Liver (tissue), 9 donors: ENCODE results near the gene TMUB1. TPM values are rescaled to one million over a fixed set of nuclear protein-coding genes. Genes with fewer than 3 reads are reported as not detected.

Source experiments
- DNase-seq: peaks from one replicate; pipeline ENCODE4 v3.0.0-alpha.2; 2017; ENCODE audit warnings: low spot score
- H3K27ac ChIP-seq, 2 donors: one replicate each; pipeline ENCODE4 v1.7.0; 2013; ENCODE audit warnings: inconsistent platforms in 2 of 2, low read length in 2 of 2, control low read depth in 1 of 2, low read depth in 1 of 2, mild to moderate bottlenecking in 1 of 2
- H3K27me3 ChIP-seq, 4 donors: one replicate each; pipeline versions ENCODE4 v1.6.1 to v1.7.0; 2013; ENCODE audit warnings: low read length in 3 of 4, inconsistent platforms in 1 of 4, mild to moderate bottlenecking in 1 of 4, moderate library complexity in 1 of 4; ENCODE audit not compliant: control insufficient read depth in 4 of 4, insufficient read depth in 4 of 4
- H3K36me3 ChIP-seq, 4 donors: one replicate each; pipeline versions ENCODE4 v1.6.1 to v1.7.0; 2013; ENCODE audit warnings: low read length in 3 of 4, mild to moderate bottlenecking in 3 of 4, low read depth in 1 of 4, moderate library complexity in 1 of 4; ENCODE audit not compliant: control insufficient read depth in 4 of 4, insufficient read depth in 3 of 4
- H3K4me1 ChIP-seq, 4 donors: one replicate each; pipeline versions ENCODE4 v1.6.1 to v1.7.0; 2013; ENCODE audit warnings: low read length in 3 of 4, mild to moderate bottlenecking in 3 of 4, moderate library complexity in 1 of 4; ENCODE audit not compliant: control insufficient read depth in 4 of 4, insufficient read depth in 4 of 4
- H3K4me3 ChIP-seq, 3 donors: one replicate each; pipeline versions ENCODE4 v1.6.1 to v1.7.0; 2013; ENCODE audit warnings: low read length in 3 of 3, control low read depth in 1 of 3, low read depth in 1 of 3, mild to moderate bottlenecking in 1 of 3
- H3K9ac ChIP-seq, 2 donors: one replicate each; pipeline ENCODE4 v1.7.0; 2013; ENCODE audit warnings: low read length in 2 of 2, mild to moderate bottlenecking in 2 of 2, moderate library complexity in 2 of 2, control low read depth in 1 of 2, low read depth in 1 of 2
- H3K9me3 ChIP-seq, 4 donors: one replicate each; pipeline versions ENCODE4 v1.6.1 to v1.7.0; 2013; ENCODE audit warnings: low read length in 3 of 4; ENCODE audit not compliant: control insufficient read depth in 4 of 4
- FOXA2 ChIP-seq: IDR thresholded peaks from 2 replicates; pipeline ENCODE4 v1.6.1; 2016; ENCODE audit warnings: antibody characterized with exemption
- GABPA ChIP-seq, 2 donors: IDR thresholded peaks in 1 of 2; conservative IDR thresholded peaks in 1 of 2; 2 replicates each; pipeline ENCODE4 v1.6.1; 2016; ENCODE audit warnings: antibody characterized with exemption in 2 of 2, mild to moderate bottlenecking in 1 of 2, moderate library complexity in 1 of 2
- HNF4A ChIP-seq, 2 donors: conservative IDR thresholded peaks; 2 replicates each; pipeline ENCODE4 v1.6.1; 2016; ENCODE audit warnings: antibody characterized with exemption in 2 of 2, mild to moderate bottlenecking in 2 of 2
- HNF4G ChIP-seq: IDR thresholded peaks from 2 replicates; pipeline ENCODE4 v1.6.1; 2016; ENCODE audit warnings: antibody characterized with exemption
- JUND ChIP-seq, 2 donors: IDR thresholded peaks; 2 replicates each; pipeline ENCODE4 v1.6.1; 2016; ENCODE audit warnings: antibody characterized with exemption in 2 of 2
- RXRA ChIP-seq, 2 donors: IDR thresholded peaks; 2 replicates each; pipeline ENCODE4 v1.6.1; 2017 to 2018; ENCODE audit warnings: antibody characterized with exemption in 2 of 2, mild to moderate bottlenecking in 1 of 2
- SP1 ChIP-seq: IDR thresholded peaks from 2 replicates; pipeline ENCODE4 v1.6.1; 2018; ENCODE audit warnings: antibody characterized with exemption, mild to moderate bottlenecking
- TAF1 ChIP-seq: conservative IDR thresholded peaks from 2 replicates; pipeline ENCODE4 v1.6.1; 2016; ENCODE audit warnings: antibody characterized with exemption, mild to moderate bottlenecking
- YY1 ChIP-seq: IDR thresholded peaks from 2 replicates; pipeline ENCODE4 v1.6.1; 2016; ENCODE audit warnings: antibody characterized with exemption, mild to moderate bottlenecking
- WGBS: extraction: QIAGEN DNeasy Blood & Tissue Kit; methylation state at CpG from one replicate; pipeline ENCODE4 v1.1.7; 2013; 5-methylcytosine and 5-hydroxymethylcytosine counted together
- polyA plus RNA-seq, 2 donors: library from polyadenylated mRNA; stranded (reverse) in 1 of 2; unstranded in 1 of 2; fragments of 200-250 nt in 1 of 2; fragments of >200 nt in 1 of 2; fragmentation: Nextera tagmentation in 1 of 2; extraction: Ambion mirVana in 1 of 2; gene quantifications; one replicate each; pipeline versions ENCODE4 v1.2.1 to v1.2.3, GENCODE V29; 2013 to 2015
- total RNA-seq, 2 donors: library from RNA; depleted of rRNA; stranded (reverse); fragments of >200 nt; gene quantifications; one replicate each; pipeline ENCODE4 v1.2.3, GENCODE V29; 2014
- TF ChIP-seq, protein P1 (sequence below): IDR thresholded peaks from 2 replicates; pipeline ENCODE4 v1.6.1; 2016; ENCODE audit warnings: antibody characterized with exemption
- TF ChIP-seq, protein P2 (sequence below): fragments of 150-350 bp; IDR thresholded peaks from 2 replicates; pipeline ENCODE4 v1.5.1; 2017; ENCODE audit warnings: improper control_type of control experiment, low read depth, low read length; ENCODE audit not compliant: missing input control
- TF ChIP-seq, protein P3 (sequence below): IDR thresholded peaks from 2 replicates; pipeline ENCODE4 v1.6.1; 2016; ENCODE audit warnings: antibody characterized with exemption
- TF ChIP-seq, protein P4 (sequence below): IDR thresholded peaks from 2 replicates; pipeline ENCODE4 v1.6.1; 2016; ENCODE audit warnings: antibody characterized with exemption
- TF ChIP-seq, protein P5 (sequence below): IDR thresholded peaks from 2 replicates; pipeline ENCODE4 v1.6.1; 2016; ENCODE audit warnings: antibody characterized with exemption, mild to moderate bottlenecking
- donor health status: healthy.
- donor health status: healthy.
- donor health status: healthy.
- donor health status: healthy.
- donor health status: healthy.

The TMUB1 gene
- total and polyA plus RNA-seq, 4 donors = 15.1 to 51.7 (median 30.5) TPM

DNA sequence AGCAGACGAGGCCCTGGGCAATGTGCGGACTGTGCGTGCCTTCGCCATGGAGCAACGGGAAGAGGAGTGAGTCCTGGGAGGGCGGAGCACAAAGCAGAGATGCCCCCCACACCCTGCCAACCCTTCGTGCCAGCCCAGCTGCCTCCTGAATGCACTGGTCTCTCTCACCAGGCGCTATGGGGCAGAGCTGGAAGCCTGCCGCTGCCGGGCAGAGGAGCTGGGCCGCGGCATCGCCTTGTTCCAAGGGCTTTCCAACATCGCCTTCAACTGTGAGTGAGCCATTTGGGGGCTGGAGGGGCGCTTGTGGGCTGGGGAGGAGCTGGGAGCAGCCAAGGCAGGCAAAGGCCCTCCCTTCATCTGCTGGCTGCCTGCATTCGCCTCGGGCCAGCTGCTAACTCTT lies 47.4 kb downstream of the TMUB1 start (continued):
- TF ChIP-seq, protein P1, sequence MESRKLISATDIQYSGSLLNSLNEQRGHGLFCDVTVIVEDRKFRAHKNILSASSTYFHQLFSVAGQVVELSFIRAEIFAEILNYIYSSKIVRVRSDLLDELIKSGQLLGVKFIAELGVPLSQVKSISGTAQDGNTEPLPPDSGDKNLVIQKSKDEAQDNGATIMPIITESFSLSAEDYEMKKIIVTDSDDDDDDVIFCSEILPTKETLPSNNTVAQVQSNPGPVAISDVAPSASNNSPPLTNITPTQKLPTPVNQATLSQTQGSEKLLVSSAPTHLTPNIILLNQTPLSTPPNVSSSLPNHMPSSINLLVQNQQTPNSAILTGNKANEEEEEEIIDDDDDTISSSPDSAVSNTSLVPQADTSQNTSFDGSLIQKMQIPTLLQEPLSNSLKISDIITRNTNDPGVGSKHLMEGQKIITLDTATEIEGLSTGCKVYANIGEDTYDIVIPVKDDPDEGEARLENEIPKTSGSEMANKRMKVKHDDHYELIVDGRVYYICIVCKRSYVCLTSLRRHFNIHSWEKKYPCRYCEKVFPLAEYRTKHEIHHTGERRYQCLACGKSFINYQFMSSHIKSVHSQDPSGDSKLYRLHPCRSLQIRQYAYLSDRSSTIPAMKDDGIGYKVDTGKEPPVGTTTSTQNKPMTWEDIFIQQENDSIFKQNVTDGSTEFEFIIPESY = no peak
- TF ChIP-seq SP1 (no peak), RXRA (IDR thresholded peaks at IDR 0.05) (no peak), FOXA2 (no peak), HNF4G (no peak), TAF1 (no peak), JUND (IDR thresholded peaks at IDR 0.05) (no peak)
- TF ChIP-seq, protein P2, sequence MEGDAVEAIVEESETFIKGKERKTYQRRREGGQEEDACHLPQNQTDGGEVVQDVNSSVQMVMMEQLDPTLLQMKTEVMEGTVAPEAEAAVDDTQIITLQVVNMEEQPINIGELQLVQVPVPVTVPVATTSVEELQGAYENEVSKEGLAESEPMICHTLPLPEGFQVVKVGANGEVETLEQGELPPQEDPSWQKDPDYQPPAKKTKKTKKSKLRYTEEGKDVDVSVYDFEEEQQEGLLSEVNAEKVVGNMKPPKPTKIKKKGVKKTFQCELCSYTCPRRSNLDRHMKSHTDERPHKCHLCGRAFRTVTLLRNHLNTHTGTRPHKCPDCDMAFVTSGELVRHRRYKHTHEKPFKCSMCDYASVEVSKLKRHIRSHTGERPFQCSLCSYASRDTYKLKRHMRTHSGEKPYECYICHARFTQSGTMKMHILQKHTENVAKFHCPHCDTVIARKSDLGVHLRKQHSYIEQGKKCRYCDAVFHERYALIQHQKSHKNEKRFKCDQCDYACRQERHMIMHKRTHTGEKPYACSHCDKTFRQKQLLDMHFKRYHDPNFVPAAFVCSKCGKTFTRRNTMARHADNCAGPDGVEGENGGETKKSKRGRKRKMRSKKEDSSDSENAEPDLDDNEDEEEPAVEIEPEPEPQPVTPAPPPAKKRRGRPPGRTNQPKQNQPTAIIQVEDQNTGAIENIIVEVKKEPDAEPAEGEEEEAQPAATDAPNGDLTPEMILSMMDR = no peak
- TF ChIP-seq, protein P3, sequence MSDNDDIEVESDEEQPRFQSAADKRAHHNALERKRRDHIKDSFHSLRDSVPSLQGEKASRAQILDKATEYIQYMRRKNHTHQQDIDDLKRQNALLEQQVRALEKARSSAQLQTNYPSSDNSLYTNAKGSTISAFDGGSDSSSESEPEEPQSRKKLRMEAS = no peak
- TF ChIP-seq, protein P4, sequence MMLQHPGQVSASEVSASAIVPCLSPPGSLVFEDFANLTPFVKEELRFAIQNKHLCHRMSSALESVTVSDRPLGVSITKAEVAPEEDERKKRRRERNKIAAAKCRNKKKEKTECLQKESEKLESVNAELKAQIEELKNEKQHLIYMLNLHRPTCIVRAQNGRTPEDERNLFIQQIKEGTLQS = no peak

DNA sequence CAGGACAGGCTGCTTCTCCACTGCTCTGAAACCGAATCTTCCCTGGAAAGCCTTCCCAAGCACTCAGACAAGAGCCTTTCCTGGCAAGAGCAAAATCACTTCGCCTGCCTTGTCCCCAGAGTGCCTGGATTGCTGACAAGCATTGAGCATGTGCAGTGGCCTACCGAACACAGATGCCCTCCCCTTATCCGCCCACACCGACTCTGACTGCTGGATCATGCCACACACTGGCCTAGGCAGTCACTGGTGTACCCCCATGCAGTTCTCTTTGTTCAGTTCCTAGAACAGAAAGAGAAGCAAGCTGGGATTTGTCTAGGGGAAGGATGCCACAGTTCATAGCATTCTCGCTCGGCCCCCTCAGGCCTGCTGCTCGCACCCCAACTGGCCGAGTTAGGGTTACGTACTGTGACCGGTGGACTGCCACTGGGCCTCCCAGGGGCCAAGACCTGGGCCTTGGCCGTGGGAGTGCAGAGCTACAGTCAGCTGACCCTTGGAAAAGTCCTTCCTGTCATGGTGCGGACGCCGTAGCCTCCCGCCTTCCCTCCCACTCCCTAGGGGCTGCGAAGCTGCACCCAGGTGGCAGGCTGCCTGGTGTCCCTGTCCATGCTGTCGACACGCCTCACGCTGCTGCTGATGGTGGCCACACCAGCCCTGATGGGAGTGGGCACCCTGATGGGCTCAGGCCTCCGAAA lies 48.1 kb downstream of the TMUB1 start:
- H3K4me3 ChIP-seq = no peak overlapping the region
- 94% methylated on average over 21 of the region's 21 CpGs for WGBS
- DNase-seq = no peak
- H3K27me3 ChIP-seq = no peaks in the 10 kb centered on the region
- TF ChIP-seq GABPA (IDR thresholded peaks at IDR 0.05 in 1 of 2, conservative IDR thresholded peaks at IDR 0.05 in 1 of 2) (no peak), HNF4A (conservative IDR thresholded peaks at IDR 0.05) (no peak), SP1 (no peak)
- TF ChIP-seq, protein P4 = no peak
- H3K9me3 ChIP-seq = no peaks in the 10 kb centered on the region
- H3K27ac ChIP-seq = no peak overlapping the region
- H3K36me3 ChIP-seq = peaks cover 0 to 22% (median 5%) of the 10 kb centered on the region in 4 donors
- no peak overlapping the region for H3K9ac ChIP-seq
- H3K4me1 ChIP-seq = peaks cover 0 to 5% (median 0%) of the 10 kb centered on the region in 4 donors

DNA sequence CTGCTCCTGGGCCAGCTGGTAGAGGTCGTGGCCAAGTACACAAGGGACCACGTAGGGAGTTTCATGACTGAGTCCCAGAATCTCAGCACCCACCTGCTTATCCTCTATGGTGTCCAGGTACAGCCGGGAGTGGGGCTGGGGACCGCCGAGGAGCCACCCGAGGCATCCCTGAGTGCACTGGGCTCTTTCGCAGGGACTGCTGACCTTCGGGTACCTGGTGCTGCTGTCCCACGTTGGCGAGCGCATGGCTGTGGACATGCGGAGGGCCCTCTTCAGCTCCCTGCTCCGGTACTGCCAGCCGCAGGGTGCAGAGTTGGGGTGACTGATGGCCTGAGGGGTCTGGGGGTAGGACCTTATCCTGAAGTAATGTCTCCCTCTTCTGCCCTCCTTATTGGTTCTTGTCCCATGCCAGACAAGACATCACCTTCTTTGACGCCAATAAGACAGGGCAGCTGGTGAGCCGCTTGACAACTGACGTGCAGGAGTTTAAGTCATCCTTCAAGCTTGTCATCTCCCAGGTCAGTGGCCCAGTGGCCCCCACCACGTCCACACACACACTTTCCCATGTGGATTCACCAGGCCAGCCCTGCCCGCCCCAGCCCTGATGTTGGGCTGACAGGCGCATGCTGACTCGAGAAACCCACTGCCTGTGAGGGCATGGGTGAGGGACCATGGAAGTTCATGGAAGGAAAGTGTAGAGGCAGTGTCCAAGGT lies 48.8 kb downstream of the TMUB1 start:
- no peak overlapping the region for H3K27ac ChIP-seq
- H3K9me3 ChIP-seq = no peaks in the 10 kb centered on the region
- no peak for DNase-seq
- H3K36me3 ChIP-seq = peaks cover 0 to 22% (median 5%) of the 10 kb centered on the region in 4 donors
- H3K9ac ChIP-seq = no peak overlapping the region
- WGBS = 94% methylated on average over 21 of the region's 21 CpGs
- peaks cover 0 to 5% (median 0%) of the 10 kb centered on the region in 4 donors for H3K4me1 ChIP-seq
- H3K4me3 ChIP-seq = no peak overlapping the region
- no peaks in the 10 kb centered on the region for H3K27me3 ChIP-seq
- TF ChIP-seq JUND (IDR thresholded peaks at IDR 0.05) (no peak), YY1 (no peak), GABPA (IDR thresholded peaks at IDR 0.05 in 1 of 2, conservative IDR thresholded peaks at IDR 0.05 in 1 of 2) (no peak)
- TF ChIP-seq, protein P5, sequence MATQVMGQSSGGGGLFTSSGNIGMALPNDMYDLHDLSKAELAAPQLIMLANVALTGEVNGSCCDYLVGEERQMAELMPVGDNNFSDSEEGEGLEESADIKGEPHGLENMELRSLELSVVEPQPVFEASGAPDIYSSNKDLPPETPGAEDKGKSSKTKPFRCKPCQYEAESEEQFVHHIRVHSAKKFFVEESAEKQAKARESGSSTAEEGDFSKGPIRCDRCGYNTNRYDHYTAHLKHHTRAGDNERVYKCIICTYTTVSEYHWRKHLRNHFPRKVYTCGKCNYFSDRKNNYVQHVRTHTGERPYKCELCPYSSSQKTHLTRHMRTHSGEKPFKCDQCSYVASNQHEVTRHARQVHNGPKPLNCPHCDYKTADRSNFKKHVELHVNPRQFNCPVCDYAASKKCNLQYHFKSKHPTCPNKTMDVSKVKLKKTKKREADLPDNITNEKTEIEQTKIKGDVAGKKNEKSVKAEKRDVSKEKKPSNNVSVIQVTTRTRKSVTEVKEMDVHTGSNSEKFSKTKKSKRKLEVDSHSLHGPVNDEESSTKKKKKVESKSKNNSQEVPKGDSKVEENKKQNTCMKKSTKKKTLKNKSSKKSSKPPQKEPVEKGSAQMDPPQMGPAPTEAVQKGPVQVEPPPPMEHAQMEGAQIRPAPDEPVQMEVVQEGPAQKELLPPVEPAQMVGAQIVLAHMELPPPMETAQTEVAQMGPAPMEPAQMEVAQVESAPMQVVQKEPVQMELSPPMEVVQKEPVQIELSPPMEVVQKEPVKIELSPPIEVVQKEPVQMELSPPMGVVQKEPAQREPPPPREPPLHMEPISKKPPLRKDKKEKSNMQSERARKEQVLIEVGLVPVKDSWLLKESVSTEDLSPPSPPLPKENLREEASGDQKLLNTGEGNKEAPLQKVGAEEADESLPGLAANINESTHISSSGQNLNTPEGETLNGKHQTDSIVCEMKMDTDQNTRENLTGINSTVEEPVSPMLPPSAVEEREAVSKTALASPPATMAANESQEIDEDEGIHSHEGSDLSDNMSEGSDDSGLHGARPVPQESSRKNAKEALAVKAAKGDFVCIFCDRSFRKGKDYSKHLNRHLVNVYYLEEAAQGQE = no peak
- TF ChIP-seq, protein P2 = no peak
- TF ChIP-seq, protein P3 = no peak
